ENCODE results near the gene LPCAT1. TPM values are rescaled to one million over a fixed set of nuclear protein-coding genes. Genes with fewer than 3 reads are reported as not detected.

LPCAT1 gene
- total RNA-seq, 2 experiments from 2014 or later, result 49.4 to 49.6 TPM

DNA sequence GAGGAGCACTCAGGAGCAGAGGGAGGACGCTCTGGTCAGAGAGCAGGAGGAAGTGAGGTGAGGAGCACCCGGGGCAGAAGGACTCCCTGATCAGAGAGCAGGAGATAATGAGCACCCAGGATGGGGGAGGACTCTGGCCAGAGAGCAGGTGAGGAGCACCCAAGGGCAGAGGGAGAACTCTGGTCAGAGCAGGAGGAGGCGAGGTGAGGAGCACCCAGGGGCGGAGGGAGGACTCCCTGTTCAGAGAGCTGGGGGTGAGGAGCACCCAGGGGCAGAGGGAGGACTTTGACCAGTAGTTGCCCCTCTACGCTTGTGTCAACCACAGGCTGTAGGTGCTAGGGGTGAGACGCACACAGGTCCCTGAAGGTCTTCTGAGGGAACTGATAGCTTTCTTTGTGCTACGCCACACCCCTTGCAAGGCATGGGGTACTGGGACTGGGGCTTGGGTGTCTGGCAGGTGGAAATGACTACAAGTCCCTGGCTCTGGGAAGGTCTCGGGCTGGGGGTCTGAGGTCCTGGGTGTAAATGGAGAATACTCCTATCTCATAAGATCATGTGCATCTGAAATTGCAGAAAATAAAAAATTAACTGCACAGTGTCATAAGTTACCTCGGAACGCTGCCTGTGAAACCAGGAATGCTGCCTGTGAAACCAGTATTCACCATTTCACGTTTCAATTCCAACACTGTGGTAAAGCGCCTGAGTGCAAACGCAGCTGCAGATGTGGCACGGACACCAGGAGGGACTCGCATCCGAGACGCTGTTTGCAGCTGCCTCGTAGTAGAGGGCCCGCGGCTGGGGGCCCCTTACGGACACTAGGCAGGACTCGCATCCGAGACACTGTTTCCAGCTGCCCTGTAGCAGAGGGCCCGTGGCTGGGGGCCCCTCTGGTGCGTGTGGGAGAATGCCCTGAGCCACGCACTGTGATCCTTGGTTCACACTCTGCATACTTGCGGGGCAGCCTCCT is 51.5 kb downstream of the LPCAT1 start:
- no peaks in the 10 kb centered on the region for H3K4me1 Mint-ChIP-seq
- H3K4me3 Mint-ChIP-seq, result no peak overlapping the region
- DNase-seq, result no peak
- peaks cover 16% of the 10 kb centered on the region for H3K36me3 Mint-ChIP-seq
- H3K27me3 Mint-ChIP-seq, result no peaks in the 10 kb centered on the region
- H3K27ac Mint-ChIP-seq, result no peak overlapping the region
- no peaks in the 10 kb centered on the region for H3K9me3 Mint-ChIP-seq

- Mint-ChIP-seq H3K27ac (no peak overlapping the region), H3K4me1 (no peaks in the 10 kb centered on the region), H3K36me3 (peaks cover 19% of the 10 kb centered on the region), H3K9me3 (no peaks in the 10 kb centered on the region), H3K27me3 (no peaks in the 10 kb centered on the region), H3K4me3 (no peak overlapping the region)
- no peak for DNase-seq
Measured at GRCh38 chr5:1471240-1471853, 52.4 kb downstream of the LPCAT1 start.

- DNase-seq, result no peak
- H3K27me3 Mint-ChIP-seq, result no peaks in the 10 kb centered on the region
- H3K36me3 Mint-ChIP-seq, result peaks cover 22% of the 10 kb centered on the region
- H3K4me3 Mint-ChIP-seq, result no peak overlapping the region
- no peak overlapping the region for H3K27ac Mint-ChIP-seq
- H3K9me3 Mint-ChIP-seq, result peaks cover 1% of the 10 kb centered on the region
- H3K4me1 Mint-ChIP-seq, result no peaks in the 10 kb centered on the region
Measured at GRCh38 chr5:1470762-1471211, 53.0 kb downstream of the LPCAT1 start.

DNA sequence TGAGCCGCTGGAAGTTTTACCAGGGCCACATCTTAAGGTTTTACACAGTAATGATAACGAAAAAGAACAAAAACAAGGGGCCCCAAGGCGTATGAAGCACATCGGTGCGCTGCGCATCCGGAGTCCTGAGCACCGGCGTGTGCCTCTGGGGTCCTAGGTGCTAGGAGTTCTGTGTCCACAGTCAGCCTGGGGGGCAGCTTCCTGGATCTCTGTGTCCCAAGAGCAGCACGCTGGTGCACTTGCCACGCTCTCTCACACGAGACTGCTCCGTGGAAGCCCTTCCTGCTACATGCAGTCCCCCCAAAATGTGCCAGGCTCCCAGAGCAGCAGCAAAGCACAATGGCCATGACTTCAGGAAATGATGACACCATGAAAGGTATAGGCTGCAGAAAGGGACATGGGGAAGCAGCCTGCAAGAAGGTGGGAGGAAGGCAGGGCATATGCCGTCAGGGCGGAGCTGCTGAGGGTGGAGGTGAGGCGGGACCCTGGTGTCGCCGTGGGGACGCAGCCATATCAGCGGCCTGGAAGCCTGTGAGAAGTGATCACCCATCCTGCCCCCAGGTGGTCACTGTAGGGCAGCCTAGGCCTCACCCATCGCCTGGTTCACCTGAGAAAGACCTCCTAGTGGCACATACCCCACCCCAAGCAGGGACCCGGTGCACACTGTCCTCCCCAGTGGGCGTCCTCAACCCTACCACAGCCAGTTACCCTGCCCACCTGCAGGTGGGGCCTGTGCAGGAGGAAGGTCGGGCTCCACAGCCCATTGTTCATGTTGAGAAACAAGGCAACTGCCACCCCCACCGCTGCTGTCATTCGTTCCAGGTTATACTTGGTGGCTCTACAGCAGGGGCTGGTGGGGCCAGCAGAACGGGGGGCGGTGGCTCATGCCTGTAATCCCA is 54.9 kb downstream of the LPCAT1 start:
- Mint-ChIP-seq H3K27ac (no peak overlapping the region), H3K4me3 (no peak overlapping the region), H3K9me3 (peaks cover 11% of the 10 kb centered on the region), H3K36me3 (peaks cover 40% of the 10 kb centered on the region), H3K4me1 (no peaks in the 10 kb centered on the region), H3K27me3 (no peaks in the 10 kb centered on the region)
- no peak for DNase-seq

- Mint-ChIP-seq H3K9me3 (peaks cover 11% of the 10 kb centered on the region), H3K36me3 (peaks cover 40% of the 10 kb centered on the region), H3K4me1 (no peaks in the 10 kb centered on the region), H3K27me3 (no peaks in the 10 kb centered on the region), H3K4me3 (no peak overlapping the region), H3K27ac (no peak overlapping the region)
- DNase-seq, result peak; percentile 37
Measured at GRCh38 chr5:1468247-1468612, 55.5 kb downstream of the LPCAT1 start.

GRCh38 chr5:1467341-1468246 is 56.2 kb downstream of the LPCAT1 start:
- Mint-ChIP-seq H3K4me1 (no peaks in the 10 kb centered on the region), H3K36me3 (peaks cover 39% of the 10 kb centered on the region), H3K9me3 (peaks cover 11% of the 10 kb centered on the region), H3K27me3 (no peaks in the 10 kb centered on the region), H3K4me3 (no peak overlapping the region), H3K27ac (no peak overlapping the region)
- DNase-seq, result no peak

DNA sequence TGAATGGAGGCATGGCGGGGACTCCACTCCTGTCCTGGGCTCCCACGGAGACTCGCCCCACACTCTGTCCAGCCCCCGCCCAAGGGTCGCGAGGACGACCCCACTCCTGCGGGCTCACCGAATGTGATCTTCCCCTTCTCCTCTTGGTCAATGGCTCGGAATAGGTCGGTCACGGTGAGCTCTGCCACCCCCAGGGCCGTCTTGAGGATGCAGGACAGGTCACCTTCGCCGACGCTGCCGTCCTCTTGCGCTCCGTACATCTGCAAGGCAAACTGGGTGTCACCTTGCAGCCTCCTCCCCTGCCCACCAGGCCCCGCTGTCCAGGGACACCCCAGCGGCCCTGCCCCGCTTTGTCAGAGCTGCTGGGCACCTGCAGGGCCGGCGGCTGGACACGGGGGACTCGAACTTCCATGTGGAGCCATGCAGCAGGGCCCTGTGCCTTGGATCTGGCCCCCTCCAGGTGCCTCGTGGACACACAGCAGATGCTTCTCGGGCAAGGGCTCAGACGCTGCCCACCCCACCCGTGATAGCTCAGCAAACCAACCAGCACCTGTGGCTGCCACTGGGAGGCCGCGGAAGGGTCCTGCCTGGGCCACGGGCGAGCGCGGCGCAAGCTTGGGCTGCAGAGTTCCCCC is 57.0 kb downstream of the LPCAT1 start:
- Mint-ChIP-seq H3K4me1 (no peaks in the 10 kb centered on the region), H3K27ac (no peak overlapping the region), H3K27me3 (no peaks in the 10 kb centered on the region), H3K4me3 (no peak overlapping the region), H3K9me3 (peaks cover 11% of the 10 kb centered on the region), H3K36me3 (peaks cover 36% of the 10 kb centered on the region)
- no peak for DNase-seq

DNA sequence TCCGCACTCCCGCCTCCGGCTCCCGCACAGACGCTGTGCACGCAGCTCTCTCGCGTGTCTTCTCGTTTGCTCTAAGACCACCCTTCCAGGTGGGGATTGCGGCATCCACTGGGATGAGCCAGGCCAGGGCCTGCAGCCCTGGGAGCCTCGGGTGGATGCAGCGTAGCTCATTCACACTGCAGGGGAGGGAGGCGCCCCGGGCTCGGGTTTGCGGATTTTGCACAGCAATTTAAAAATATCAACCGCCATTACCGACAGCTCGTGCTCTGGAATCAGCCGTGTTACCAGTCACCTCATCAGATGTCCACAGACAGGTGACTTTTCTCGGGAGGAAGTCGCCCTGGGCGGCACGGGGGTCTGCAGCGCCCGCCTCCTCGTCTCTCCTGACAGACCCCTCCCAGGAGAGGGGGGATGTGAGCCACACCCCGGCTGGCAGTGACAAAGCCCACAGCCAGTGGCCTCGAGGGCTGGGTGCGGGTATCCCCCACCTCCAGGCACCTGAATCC is 57.7 kb downstream of the LPCAT1 start:
- no peaks in the 10 kb centered on the region for H3K4me1 Mint-ChIP-seq

DNA sequence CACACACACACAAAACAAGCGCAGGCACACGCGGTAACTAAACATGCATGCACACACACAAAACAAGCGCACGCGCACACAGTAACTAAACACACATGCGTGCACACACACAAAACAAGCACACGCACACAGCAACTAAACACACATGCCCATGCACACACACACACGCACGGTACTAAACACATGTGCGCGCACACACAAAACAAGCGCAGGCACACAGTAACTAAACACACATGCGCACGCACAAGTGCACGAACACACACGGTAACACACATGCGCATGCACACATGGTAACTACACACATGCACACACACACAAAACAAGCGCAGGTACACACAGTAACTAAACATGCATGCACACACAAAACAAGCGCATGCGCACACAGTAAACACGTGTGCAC is 58.6 kb downstream of the LPCAT1 start:
- H3K27ac Mint-ChIP-seq, result no peak overlapping the region
- no peaks in the 10 kb centered on the region for H3K27me3 Mint-ChIP-seq

More for the DNA sequence above, 57.7 kb downstream of the LPCAT1 start:
- Mint-ChIP-seq H3K27ac (no peak overlapping the region), H3K36me3 (peaks cover 31% of the 10 kb centered on the region), H3K4me3 (no peak overlapping the region), H3K9me3 (peaks cover 11% of the 10 kb centered on the region), H3K27me3 (no peaks in the 10 kb centered on the region)
- DNase-seq, result no peak

GRCh38 chr5:1464511-1464910 is 59.2 kb downstream of the LPCAT1 start:
- Mint-ChIP-seq H3K36me3 (peaks cover 33% of the 10 kb centered on the region), H3K9me3 (peaks cover 11% of the 10 kb centered on the region), H3K4me1 (no peaks in the 10 kb centered on the region), H3K4me3 (no peak overlapping the region), H3K27ac (no peak overlapping the region), H3K27me3 (no peaks in the 10 kb centered on the region)
- no peak for DNase-seq

More for the DNA sequence above, 58.6 kb downstream of the LPCAT1 start:
- DNase-seq, result no peak
- Mint-ChIP-seq H3K9me3 (peaks cover 11% of the 10 kb centered on the region), H3K36me3 (peaks cover 33% of the 10 kb centered on the region), H3K4me3 (no peak overlapping the region), H3K4me1 (no peaks in the 10 kb centered on the region)

GRCh38 chr5:1464096-1464446 is 59.7 kb downstream of the LPCAT1 start:
- no peak for DNase-seq
- Mint-ChIP-seq H3K27me3 (no peaks in the 10 kb centered on the region), H3K4me3 (no peak overlapping the region), H3K36me3 (peaks cover 33% of the 10 kb centered on the region), H3K9me3 (peaks cover 11% of the 10 kb centered on the region), H3K27ac (no peak overlapping the region), H3K4me1 (no peaks in the 10 kb centered on the region)

DNA sequence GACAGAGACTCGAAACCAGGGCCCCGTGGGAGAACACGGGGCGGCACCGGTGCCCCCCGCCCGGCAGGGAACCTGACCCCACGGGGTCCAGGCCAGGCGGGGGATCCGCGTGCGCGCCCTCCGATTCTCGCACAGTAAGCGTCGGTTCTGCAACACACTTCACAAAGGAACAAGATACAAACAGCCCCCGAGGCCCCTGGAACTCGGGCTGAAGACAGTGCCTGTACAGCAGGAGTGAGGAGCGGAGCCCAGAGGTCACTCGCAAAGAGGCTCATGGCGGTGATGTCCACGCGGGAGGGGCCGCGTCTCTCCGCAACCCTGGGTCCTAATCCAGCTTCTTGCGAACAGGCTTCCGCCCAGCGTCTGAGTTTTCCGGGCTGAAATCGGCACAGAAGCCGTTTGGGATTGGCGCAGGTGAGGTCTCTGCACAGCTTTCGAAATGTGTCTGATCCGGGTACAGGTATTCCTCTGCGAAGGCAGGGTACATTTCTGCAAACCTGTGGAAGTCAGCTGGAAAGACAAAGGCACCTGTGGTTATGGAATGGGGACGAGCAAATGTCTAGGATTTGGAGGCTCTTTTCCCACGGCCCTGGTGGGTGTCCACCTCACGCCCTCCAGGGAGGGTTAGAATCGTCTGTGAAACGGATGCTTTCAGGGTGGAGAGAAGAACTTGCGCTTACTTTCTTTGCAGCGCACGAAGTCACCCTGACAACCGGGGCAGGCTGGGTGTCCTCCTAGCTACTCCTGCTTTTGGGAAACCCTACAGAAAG is 60.2 kb downstream of the LPCAT1 start:
- Mint-ChIP-seq H3K4me3 (no peak overlapping the region), H3K36me3 (peaks cover 33% of the 10 kb centered on the region)

DNA sequence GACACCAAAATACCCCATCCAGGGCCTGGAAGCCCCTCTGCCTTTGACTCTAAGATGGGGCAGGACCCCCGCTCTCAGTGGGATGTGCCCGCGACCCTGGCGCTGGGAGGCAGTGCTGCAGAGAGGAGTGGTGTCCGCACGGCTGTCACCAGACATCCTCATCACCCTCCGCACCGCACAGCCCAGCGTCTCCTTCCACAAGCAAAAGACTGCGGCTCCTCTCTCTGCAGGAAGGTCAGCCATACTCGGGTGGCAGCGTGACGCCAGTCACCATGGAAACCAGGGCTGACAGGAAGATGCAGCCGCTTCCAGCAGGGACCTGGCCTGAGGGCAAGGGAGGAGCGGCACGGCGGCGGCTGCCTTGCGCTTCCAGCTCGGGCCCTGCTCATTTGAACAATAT is 61.4 kb downstream of the LPCAT1 start:
- Mint-ChIP-seq H3K36me3 (peaks cover 29% of the 10 kb centered on the region), H3K4me3 (no peak overlapping the region), H3K4me1 (no peaks in the 10 kb centered on the region), H3K27me3 (no peaks in the 10 kb centered on the region), H3K27ac (no peak overlapping the region), H3K9me3 (peaks cover 11% of the 10 kb centered on the region)
- no peak for DNase-seq

More for the DNA sequence above, 60.2 kb downstream of the LPCAT1 start:
- peaks cover 11% of the 10 kb centered on the region for H3K9me3 Mint-ChIP-seq
- H3K27me3 Mint-ChIP-seq, result no peaks in the 10 kb centered on the region
- H3K4me1 Mint-ChIP-seq, result no peaks in the 10 kb centered on the region
- no peak overlapping the region for H3K27ac Mint-ChIP-seq
- DNase-seq, result no peak

Measured in activated naive CD8-positive, alpha-beta T cell treated with anti-CD3 and anti-CD28 coated beads for 36 hours (primary cell).